ENCODE data around the gene CHCHD5. TPM values are rescaled to one million over a fixed set of nuclear protein-coding genes. Genes with fewer than 3 reads are reported as not detected.

CHCHD5 gene
- total RNA-seq, 1 experiment from 2014 or later, result 46.7 TPM

DNA sequence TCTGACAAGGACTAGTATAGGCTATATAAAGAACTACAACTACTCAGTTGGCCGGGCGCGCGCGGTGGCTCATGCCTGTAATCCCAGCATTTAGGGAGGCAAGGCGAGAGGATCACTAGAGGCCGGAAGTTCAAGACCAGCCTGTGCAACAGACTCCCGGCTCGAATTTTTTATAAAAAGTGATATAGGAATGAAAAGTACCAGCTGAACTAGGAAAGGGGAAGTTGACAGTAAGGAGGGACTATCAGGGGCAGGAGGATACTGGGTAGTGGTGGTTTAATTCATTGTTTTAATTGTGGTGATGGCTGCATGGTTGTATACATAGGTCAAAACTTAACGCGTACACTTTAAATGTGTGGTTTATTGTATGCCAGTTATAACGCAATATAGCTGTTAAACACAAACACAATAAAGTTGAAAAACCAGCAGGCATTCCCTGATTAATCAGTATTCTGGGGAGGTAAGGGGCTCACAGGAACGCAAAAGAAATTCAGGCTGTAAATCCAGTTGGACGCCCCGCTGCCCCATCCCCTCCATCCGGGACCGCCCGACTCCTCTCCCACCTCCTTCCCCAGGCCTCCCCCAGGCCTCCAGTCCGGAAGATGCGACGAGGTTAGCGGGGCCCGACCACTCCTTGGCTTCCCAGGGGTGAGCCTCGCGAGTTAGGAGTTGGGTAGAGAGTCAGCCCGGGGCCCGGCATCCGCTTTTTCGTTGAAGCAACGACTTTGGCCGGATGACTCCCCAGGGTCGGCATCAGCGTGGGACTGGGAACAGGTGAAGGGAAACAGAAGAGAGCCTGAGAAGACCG, 42.9 kb upstream of the CHCHD5 start:
- H3K27me3 ChIP-seq (ENCODE audit: control insufficient read depth, insufficient read depth, low read length), result no peaks in the 10 kb centered on the region
- TSS peak; percentile 98 for BruUV-seq (replicated peaks)
- intact Hi-C loops (cut with micrococcal nuclease; ENCODE audit: unreplicated experiment) (no loop called here), in situ Hi-C loops (cut with HindIII; ENCODE audit: low pct_unique_long_range_greater_than_20kb, low sequenced_read_pairs) (no loop called here)
- CTCF ChIA-PET, result no interaction called here
- H3K4me3 ChIP-seq (ENCODE audit: low read depth in 2 of 2, low read length in 2 of 2), result peak overlapping the region; percentile 89 to 97
- peak overlapping the region; percentile 96 for H3K27ac ChIP-seq (ENCODE audit: low read length)
- POLR2A ChIA-PET, result no interaction called here
- TF ChIP-seq POLR2AphosphoS5 (IDR thresholded peaks at IDR 0.05; ENCODE audit: low read depth, low read length), result peak; percentile 57; the same call in 1 of the 2 replicates
- TF ChIP-seq, protein P1, sequence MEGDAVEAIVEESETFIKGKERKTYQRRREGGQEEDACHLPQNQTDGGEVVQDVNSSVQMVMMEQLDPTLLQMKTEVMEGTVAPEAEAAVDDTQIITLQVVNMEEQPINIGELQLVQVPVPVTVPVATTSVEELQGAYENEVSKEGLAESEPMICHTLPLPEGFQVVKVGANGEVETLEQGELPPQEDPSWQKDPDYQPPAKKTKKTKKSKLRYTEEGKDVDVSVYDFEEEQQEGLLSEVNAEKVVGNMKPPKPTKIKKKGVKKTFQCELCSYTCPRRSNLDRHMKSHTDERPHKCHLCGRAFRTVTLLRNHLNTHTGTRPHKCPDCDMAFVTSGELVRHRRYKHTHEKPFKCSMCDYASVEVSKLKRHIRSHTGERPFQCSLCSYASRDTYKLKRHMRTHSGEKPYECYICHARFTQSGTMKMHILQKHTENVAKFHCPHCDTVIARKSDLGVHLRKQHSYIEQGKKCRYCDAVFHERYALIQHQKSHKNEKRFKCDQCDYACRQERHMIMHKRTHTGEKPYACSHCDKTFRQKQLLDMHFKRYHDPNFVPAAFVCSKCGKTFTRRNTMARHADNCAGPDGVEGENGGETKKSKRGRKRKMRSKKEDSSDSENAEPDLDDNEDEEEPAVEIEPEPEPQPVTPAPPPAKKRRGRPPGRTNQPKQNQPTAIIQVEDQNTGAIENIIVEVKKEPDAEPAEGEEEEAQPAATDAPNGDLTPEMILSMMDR (IDR thresholded peaks at IDR 0.05), result no peak
- peak; percentile 66; the same call in 1 of the 2 replicates for TF ChIP-seq SIN3A (IDR thresholded peaks at IDR 0.05; ENCODE audit: borderline replicate concordance, insufficient read depth, low read depth, low read length)
- TF ChIP-seq TCF7L2 (IDR thresholded peaks at IDR 0.05; ENCODE audit: low read depth, low read length), result peak; percentile 38; the same call in 1 of the 2 replicates
- peaks cover 6% of the 10 kb centered on the region; the same call in 1 of the 2 replicates for H3K36me3 ChIP-seq (ENCODE audit: control insufficient read depth, insufficient read depth, low read length)
- H3K4me1 ChIP-seq (ENCODE audit: control insufficient read depth, insufficient read depth, low read length), result peaks cover 15% of the 10 kb centered on the region; the same call in 1 of the 2 replicates
- no peaks in the 10 kb centered on the region for H3K9me3 ChIP-seq (ENCODE audit: control insufficient read depth, insufficient read depth, low read depth, low read length)
- peak; percentile 92 for ATAC-seq
- DNase-seq (ENCODE audit: low read depth, low spot score), result peak; percentile 0

DNA sequence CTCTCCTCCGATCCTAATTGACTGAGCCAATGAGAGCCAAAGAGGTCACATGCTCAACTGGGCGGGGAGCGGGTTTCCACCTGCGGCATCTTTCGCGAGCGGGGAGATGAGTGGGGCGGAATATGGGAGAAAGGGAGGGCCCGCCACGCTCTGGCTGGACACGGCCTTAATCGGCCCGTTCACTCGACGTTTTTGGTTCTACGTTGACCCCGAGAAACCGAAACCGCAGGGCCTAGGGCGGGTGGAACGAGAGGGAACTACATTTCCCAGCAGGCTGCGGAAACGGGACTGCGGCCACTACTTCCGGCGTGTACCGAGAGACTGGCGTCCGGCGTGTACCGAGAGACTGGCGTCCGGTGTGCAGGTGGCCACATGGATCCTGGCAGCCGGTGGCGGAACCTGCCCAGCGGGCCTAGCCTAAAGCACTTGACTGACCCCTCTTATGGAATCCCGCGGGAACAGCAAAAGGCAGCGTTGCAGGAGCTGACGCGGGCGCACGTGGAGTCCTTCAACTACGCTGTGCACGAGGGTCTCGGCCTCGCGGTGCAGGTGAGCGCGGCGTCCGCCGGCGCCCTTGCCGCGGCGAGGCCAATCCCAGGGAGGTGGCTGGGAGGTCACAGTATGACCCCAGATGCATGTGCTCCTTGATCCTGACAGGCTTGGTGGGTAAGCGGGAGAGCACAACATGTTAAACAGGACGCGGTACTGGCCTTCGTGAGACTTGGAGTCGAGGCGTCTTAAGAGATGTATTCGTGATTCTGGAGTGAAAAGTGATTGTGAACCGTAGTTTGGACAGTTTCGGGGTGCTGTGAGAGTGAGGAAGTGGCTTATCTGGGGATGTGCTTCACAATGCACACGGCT, 42.1 kb upstream of the CHCHD5 start, which contains the start of gene POLR1B:
POLR1B (plus strand) TSS at position 343 of the 861 bp plus-strand sequence; CDS start at position 373, 30 bp downstream.
- in situ Hi-C loops (cut with HindIII; ENCODE audit: low pct_unique_long_range_greater_than_20kb, low sequenced_read_pairs), result no loop called here
- peak; percentile 96 for ATAC-seq
- H3K4me3 ChIP-seq (ENCODE audit: low read depth in 2 of 2, low read length in 2 of 2), result peak within 1 kb of the TSS; percentile 89 to 97
- peaks cover 10% of the 10 kb centered on the region for H3K36me3 ChIP-seq (ENCODE audit: control insufficient read depth, insufficient read depth, low read length)
- DNase-seq (ENCODE audit: low read depth, low spot score), result peak; percentile 75
- intact Hi-C loops (cut with micrococcal nuclease; ENCODE audit: unreplicated experiment), result no loop called here
- ChIA-PET POLR2A (no interaction called here), CTCF (no interaction called here)
- no peaks in the 10 kb centered on the region for H3K27me3 ChIP-seq (ENCODE audit: control insufficient read depth, insufficient read depth, low read length)
- H3K9me3 ChIP-seq (ENCODE audit: control insufficient read depth, insufficient read depth, low read depth, low read length), result no peaks in the 10 kb centered on the region
- peaks cover 15% of the 10 kb centered on the region; the same call in 1 of the 2 replicates for H3K4me1 ChIP-seq (ENCODE audit: control insufficient read depth, insufficient read depth, low read length)
- TF ChIP-seq, protein P1 (IDR thresholded peaks at IDR 0.05), result no peak
- peak; percentile 93 for TF ChIP-seq SIN3A (IDR thresholded peaks at IDR 0.05; ENCODE audit: borderline replicate concordance, insufficient read depth, low read depth, low read length)
- TF ChIP-seq, protein P2, sequence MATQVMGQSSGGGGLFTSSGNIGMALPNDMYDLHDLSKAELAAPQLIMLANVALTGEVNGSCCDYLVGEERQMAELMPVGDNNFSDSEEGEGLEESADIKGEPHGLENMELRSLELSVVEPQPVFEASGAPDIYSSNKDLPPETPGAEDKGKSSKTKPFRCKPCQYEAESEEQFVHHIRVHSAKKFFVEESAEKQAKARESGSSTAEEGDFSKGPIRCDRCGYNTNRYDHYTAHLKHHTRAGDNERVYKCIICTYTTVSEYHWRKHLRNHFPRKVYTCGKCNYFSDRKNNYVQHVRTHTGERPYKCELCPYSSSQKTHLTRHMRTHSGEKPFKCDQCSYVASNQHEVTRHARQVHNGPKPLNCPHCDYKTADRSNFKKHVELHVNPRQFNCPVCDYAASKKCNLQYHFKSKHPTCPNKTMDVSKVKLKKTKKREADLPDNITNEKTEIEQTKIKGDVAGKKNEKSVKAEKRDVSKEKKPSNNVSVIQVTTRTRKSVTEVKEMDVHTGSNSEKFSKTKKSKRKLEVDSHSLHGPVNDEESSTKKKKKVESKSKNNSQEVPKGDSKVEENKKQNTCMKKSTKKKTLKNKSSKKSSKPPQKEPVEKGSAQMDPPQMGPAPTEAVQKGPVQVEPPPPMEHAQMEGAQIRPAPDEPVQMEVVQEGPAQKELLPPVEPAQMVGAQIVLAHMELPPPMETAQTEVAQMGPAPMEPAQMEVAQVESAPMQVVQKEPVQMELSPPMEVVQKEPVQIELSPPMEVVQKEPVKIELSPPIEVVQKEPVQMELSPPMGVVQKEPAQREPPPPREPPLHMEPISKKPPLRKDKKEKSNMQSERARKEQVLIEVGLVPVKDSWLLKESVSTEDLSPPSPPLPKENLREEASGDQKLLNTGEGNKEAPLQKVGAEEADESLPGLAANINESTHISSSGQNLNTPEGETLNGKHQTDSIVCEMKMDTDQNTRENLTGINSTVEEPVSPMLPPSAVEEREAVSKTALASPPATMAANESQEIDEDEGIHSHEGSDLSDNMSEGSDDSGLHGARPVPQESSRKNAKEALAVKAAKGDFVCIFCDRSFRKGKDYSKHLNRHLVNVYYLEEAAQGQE (IDR thresholded peaks at IDR 0.05; ENCODE audit: insufficient read depth in 1 of 2, low read depth in 2 of 2, low read length in 1 of 2), result peak; percentile 8 to 39; a peak in 1 of 4 replicates
- TF ChIP-seq POLR2AphosphoS5 (IDR thresholded peaks at IDR 0.05; ENCODE audit: low read depth, low read length), result peak; percentile 76
- no peak for TF ChIP-seq TCF7L2 (IDR thresholded peaks at IDR 0.05; ENCODE audit: low read depth, low read length)
- BruUV-seq (replicated peaks), result no TSS peak
- peak within 1 kb of the TSS; percentile 96 for H3K27ac ChIP-seq (ENCODE audit: low read length)
